Hepatic stellate cell (primary cell): ENCODE data around the gene CDC20.
"Not testable (repeated sequence)": the region's sequence is repeated elsewhere in the genome, so short reads cannot be mapped to it uniquely, and the experiment has no call there.

Experiments
- DNase-seq: peaks from one replicate; pipeline ENCODE4 v3.0.0; 2011; ENCODE audit warnings: low spot score

CDC20 gene

DNA sequence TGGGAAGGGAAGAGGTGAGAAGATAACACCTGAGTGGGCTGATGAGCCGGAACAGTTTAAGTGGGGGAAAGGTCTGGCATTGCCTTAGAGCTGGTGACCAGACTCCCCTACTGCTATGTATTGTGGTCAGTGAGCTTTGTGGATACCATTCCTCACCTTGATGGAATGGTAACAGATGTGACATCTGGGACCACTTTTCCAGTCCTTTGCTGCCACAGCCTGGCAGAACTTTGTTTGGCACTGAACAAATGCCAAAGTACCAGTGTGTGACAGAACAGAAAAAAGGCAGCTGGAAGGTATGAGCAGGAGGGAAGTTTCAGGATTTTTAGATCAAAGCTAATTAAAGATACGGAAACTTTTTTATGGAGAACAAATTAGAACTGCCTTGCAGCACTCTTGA, 24.7 kb downstream of the CDC20 start:
- DNase-seq = no peak

DNA sequence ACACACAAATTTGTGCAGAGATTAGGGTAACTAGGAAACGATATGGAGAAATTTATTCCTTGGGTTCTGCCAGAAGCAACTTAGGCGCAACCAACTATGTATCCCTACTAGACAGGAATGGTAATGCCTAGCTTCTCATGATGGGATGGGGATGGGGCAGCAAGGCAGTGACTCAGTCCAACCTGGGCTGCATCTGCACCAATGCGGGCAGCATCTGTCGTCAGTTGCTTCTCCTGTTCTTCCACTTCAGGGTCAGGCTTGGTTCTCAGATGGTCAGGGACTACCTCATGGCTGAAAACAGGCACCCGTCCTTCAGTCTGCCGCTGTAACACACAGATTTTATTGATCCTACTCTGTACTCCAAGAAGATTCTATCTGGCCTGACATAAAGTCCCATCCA, 27.9 kb downstream of the CDC20 start:
- no peak for DNase-seq

DNA sequence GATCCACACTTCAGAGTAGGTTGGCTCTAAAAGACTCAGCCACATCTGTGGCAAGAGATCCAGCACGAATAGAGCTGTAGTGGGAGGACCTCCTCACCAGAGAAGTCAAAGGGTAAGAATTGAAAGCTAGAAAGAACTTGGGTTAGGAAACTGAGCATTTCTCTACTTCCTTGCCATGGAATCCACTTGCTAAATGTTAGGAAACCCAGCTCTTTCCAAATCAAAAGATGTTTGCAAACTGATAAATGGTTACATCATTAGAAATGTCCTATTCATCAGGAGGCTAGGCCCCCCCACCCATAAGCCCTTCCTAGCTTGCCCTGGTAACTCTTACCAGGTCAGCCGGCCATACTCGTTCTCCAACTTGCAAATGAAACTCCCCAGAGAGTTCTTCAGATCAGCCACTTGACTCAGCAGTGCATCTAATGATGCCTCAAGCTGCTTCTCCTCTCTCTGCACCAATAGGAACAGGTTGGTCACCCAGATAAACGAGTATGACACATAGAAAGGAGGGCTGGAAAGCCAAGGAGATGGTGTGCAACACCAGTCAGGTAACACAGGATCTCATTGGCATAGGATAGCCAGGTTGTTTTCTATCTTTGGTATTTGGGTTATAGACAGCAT, 29.3 kb downstream of the CDC20 start:
- DNase-seq = no peak

DNA sequence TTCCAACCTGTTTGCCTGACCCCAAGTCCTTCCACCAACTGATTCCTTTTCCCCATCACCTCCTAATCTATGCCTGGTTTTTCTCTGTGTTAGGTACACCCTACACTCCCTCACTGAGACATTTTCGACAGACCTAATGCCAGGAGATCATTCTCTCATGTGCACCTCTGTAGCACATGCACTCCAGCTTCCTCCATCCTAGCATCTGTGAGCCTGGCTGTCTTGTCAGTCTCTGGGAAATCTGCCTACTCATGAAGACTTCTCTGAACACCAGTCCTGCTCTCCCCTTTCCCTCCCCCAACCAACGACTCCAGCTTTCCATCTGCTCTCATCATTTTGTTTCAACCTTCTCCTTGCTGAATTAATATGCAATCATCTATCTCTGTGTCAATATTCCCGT, 29.8 kb downstream of the CDC20 start:
- DNase-seq = no peak

- peak; percentile 97 for DNase-seq
Observed at GRCh38 chr1:43389326-43390313, 30.8 kb downstream of the CDC20 start, which contains the start of the genes MED8 and SZT2. Gene MED8 (minus strand): TSS chr1:43389800. CDS start chr1:43389764, 36 bp downstream. Gene SZT2 (plus strand): TSS chr1:43389899. CDS start chr1:43389969, 70 bp downstream.

DNA sequence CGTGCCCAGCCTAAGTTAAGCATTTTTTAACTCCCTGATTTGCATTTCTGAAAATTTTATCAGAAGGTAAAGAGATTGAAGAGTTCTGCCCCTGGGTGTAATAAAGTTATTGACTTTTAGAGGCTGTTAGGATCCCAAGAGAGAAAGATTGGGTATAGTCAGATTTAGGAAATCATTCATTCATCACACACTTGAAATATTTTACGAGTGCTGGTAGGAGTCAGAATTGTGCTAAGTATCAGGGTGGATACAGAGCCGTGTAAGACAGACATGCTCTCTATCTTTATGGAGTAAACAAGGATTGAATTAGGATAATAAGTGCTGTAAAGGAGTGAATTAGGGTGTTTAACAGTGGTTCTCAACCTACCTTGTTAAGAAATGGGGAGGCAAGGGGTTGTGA, 33.9 kb downstream of the CDC20 start:
- DNase-seq = no peak

- DNase-seq = no peak
Observed at GRCh38 chr1:43395523-43395922, 36.7 kb downstream of the CDC20 start.

- no peak for DNase-seq
Observed at GRCh38 chr1:43396059-43396458, 37.3 kb downstream of the CDC20 start.

DNA sequence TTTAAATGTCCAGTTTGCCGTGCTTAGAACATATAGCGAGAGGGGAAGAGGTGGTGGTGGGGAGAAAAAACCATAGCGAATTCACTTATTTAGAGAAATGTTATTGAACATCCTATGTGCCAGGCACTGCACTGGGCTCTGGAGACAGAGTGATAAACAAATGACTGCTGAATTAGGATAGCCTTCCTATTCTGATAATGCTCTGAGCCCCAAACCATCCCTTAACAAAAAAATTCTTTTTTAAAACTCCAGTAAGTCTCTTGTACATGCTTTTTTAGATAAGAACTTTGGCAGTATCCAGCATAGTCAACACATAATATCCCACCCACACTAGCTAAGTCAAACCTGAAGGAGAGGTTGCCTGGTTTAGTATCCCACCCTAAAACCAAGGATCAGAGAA, 39.4 kb downstream of the CDC20 start:
- no peak for DNase-seq

DNA sequence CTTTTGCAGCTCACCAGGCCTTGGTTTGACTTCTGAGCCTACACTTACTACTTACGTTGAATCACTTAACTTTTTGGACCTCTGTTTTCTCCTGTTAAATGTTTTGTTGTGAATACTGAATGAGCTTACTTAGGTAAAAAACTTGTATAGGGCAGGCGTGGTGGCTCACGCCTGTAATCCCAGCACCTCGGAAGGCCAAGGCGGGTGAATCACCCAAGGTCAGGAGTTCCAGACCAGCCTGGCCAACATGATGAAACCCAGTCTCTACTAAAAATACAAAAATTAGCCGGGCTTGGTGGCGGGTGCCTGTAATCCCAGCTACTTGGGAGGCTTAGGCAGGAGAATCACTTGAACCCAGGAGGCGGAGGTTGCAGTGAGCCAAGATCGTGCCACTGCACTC, 41.7 kb downstream of the CDC20 start:
- not testable (repeated sequence) for DNase-seq

- no peak for DNase-seq
Observed at GRCh38 chr1:43402089-43402865, 43.5 kb downstream of the CDC20 start.

DNA sequence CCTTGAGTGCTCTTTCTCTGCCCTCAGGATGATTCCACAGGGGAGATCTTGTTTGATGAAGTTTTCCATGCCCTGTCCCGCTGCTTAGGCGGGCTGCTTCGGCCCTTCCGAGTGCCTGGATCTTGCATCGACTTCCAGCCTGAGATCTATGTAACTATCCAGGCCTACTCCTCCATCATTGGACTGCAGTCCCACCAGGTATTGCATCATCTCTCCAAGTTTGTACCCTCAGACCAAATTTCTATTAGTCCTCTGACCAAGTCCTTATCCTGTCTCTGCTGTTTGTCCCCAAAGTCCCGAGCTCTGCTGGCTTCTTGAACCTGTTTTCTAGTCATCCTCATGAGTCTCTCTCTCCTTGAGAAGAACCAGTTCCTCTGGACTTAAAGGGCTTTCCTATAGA, 45.6 kb downstream of the CDC20 start:
- no peak for DNase-seq

- no peak for DNase-seq
Observed at GRCh38 chr1:43405219-43405875, 46.6 kb downstream of the CDC20 start.

- DNase-seq = no peak
Observed at GRCh38 chr1:43405876-43406234, 47.1 kb downstream of the CDC20 start.

- DNase-seq = no peak
Observed at GRCh38 chr1:43410571-43410970, 51.8 kb downstream of the CDC20 start.
